Stimulated activated CD4-positive, alpha-beta T cell treated with anti-CD3 and anti-CD28 coated beads, Interleukin-15, amount 100 ng/mL, for 1 hour (primary cell): Measurements from ENCODE around the gene HSD17B2.

Source experiments
- DNase-seq, 2 donors: peaks; one replicate each; pipeline ENCODE4 v3.0.0-alpha.2; 2020; ENCODE audit warnings: low read depth in 1 of 2, low spot score in 1 of 2

HSD17B2 gene

DNA sequence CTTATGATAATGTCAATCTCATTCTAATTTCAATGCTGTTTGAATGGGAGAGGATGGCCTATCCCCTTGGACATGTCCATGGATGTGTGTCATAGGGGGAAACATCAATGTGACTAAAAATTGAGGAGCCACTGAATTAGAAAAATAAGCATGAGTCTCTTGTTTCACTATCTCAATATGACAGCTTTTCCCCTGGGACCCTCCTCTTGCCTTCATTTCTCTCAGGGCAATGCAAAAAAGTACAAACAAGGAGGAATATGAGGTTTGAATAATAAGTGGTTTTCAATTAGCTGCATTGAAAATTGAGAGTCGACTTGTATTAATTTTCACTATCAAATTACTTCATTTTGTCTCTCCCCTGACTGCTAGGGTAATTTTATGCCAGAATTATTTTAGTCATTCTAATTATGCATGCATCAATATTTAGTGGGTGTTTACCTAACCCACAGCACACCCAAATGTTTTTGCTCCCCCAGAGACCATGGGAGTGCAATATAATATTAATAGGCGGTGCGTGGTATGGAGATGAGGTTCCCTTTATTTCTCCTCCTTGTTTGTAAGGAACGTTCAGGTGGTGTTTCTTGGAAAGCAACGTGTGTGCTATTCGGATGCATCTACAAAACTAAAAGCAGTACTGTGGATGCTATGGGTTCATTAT is 17.0 kb upstream of the HSD17B2 start:
- no peak for DNase-seq

DNA sequence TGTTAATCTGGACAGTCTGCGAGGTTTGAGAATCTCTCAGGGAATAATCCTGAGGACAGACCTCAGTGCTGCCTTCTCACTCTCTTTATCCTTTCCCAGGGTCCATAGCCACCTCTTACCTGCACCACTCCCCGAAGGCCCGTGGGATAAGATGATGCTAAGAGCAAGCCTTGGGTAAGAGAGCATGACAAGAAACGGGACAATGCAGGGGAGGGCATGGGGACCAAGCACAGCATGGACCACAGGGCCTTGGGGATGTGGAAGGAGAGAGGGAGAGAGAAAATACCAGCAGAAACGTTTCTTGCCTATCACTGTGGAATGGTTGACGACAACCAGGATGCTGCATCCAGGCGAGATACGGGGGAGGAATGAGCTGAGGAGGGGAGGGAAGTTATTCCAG is 15.5 kb upstream of the HSD17B2 start:
- DNase-seq, result no peak

DNA sequence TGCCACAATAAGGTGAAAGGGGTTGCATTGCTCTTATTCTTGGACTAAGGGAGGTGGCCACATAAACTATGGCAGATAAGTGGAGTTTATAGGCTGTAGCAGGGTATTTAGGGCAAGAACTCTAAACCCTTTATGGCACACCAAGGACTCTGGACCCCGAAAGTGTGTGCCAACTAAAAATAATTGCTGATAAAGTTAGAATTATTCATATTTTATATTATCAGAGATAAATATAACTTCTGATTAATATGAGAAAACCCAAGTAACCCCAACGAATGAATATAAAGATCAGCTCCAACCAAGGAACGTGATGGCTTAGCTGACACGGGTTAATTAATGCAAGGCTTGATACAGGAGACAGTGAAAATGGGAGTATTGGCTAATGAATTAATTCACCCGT is 15.0 kb upstream of the HSD17B2 start:
- no peak for DNase-seq

DNA sequence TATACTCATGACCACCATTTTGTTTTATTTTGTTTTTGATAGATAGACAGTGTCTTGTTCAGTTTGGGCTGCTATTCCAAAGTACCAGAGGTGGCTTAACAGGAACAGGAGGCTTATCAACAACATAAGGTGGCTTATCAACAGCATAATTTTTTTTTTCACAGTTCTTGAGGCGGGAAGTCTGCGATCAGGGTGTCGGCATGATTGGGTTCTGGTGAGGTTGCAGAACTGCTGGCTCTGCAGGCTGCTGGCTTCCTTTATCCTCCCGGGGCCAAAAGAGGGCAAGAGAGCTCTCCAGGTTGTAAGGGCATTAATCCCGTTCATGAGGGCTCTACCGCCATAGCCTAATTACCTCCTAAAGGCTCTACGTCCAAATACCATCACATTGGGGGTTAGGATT is 11.8 kb upstream of the HSD17B2 start:
- DNase-seq, result no peak

DNA sequence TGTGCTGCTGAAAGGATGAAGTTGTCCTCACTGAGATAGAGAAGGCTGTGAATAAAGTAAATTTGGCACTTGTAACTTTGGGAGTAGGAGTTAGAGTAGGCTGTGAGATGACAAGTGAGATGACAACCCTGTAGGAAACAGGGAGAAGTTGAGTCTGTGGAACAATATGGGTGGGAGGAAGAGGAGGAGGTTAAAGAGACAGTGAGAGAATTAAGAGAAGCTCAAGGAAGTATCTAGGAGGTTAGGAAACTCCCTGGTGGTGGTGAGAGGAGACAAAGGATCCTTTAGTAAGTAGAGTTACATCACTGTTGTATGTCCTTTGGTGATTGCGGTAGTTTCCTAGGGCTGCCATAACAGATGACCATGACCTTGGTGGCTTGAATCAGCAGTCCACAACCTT is 10.7 kb upstream of the HSD17B2 start:
- no peak for DNase-seq

DNA sequence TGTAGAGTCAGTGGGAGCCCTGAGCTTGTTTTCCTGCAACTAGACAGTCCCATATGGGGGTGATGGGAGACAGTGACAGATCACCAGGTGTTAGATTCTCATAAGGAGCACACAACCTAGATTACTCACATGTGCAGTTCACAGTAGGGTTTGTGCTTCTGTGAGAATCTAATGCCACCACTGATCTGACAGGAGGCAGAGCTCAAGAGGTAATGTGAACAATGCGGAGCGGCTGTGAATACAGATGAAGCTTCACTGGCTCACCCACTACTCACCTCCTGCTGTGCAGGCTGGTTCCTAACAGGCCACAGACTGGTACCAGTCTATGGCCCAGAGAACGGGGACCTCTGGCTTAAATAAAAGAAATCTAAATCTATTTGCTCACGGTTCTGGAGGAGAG is 10.2 kb upstream of the HSD17B2 start:
- no peak for DNase-seq

DNA sequence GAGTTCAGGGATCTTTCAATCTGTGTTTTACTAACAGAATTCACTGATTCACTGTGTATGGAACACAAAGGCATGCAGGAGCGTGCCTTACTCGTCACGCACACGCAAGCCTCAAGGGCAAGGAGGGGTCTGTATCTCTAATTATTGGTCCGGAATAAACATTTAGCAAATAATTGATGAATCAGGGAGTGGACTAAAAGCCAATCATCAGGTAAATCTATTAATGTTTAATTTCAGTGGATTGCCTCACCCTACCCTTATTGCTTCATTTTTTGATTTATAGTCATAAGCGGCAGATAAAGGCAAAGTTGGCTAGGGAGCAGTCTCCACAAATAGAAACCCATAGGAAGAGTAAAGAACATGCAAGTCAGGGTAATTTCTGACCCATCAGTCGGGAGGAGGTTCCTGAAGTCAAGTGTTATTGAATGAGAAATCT is 7.4 kb upstream of the HSD17B2 start:
- no peak for DNase-seq

DNA sequence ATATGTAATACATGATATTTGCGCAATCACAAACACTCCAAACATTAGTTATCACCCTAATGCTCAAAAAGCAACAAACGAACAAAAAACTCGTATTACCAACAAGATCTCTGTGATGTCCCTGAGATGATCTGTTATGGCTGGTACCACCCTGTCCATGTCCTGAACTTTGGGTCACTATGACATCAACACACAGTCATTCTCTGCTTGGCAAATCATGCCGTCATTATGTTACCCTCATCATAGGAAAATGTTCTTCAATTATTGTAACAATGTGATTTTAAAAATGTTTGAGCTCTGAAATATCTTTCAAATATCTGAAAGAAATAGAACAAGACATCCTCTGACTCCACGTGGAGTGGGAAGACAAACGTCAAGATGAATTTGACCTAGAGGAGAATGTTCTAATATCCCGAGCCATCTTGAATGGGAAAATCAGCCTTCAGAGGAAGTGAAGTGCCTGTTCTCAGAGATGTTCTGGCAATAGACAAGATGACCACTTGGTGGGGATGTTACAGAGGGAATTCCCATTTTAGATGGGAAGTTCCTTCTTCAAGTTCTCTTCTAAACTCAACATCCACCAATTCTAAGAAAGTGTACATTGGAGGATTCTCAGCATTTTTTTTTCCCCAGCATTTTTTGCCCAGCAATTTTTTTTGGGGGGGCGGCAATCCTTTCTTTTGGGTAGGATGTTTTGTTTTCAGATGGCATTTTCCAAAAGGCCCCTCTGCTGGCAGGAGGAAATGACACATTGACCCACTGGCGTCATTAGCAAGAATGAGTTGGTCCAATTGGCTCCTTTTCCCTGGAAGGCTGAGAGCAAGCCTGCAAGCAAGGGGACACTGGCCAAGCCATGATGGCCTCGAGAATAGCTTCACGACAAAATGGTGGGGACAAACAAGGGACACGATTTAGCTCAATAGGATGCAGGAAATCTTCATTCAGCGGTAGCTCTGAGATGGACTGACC is 3.7 kb upstream of the HSD17B2 start:
- DNase-seq, result no peak

DNA sequence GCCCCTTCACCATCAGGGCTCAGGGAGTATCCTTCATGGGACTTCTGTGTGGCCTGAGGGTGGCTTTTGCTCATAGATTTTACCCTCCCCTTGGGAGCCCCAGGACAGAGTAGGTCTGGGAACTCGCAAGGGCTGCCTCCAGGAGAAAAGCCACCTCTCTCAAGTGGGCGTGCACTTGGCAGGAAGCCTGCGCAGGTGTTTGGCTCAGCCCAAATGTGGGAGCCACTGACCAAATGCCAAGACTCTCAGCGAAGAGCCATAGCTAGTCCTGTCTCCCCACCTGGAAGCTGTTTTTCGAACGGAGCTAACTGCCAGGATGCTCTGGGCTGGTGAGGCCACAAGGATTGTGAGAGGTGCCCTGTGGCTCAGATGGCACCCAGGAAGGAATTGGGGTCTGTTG is 2.0 kb upstream of the HSD17B2 start:
- no peak for DNase-seq

DNA sequence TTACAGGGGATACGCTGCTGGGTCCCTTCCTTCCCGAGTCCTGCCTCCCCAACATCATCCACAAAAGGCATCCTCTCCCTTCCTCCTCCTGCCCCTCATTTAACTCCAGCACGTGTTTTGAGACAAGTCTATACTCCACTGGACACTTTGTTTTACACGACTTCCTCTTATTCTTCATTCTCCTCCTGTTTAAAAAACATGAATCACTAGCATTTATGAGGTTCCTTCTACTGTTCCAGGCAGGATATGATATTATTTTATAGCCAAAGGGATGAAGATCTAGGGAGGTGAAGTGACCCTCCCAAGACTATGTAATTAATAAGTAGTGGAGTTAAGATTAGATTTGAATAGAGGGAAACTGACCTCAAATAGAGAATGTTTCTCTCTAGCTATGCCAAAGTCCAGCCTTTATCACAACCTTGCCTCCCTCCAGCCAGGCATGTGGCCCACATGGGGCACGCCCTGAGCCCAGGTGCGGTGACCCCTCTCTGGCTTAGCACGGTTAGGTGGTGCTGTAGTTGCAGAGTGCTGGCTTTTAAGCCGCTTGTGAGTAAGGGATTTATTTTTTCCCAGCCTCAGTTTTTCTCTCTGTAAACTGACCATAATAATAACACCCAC is 1.3 kb upstream of the HSD17B2 start:
- DNase-seq, result no peak

DNA sequence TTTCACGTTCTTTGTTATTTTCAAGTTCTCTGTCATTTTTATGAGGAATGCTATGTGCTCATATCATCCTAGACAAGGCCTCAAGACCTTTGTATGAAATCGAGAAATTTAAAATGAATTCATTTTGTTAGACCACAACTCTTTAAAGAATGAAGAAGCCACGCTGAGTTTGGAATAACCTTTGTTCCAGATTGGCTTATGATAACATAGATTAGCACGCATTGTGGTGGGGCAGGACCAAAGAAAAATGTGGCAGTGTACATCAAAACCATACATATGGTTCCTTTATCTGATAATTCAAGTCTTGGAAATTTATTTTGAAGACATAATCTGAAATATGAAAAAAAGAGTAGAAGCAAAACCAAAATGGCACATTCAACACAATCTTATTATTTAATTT is 2.2 kb downstream of the HSD17B2 start:
- DNase-seq, result no peak

DNA sequence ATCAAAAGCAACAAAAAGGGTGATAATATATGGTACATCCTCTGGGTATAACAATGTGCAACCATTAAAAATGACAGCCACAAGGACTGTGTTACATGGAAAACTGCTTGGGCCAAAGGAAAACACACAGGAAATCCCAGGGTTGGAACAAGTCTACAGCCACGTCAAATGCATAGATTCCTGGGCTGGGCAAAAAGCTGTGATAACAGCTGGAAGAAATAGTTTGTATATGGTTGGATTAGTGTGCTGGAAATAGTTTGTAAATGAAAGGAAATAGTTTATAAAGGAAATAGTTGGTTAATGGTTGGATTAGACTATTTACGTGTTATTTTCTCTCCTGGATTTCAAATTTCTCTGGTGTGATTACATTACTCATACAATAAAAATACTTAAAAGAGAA is 2.6 kb downstream of the HSD17B2 start:
- DNase-seq, result no peak

DNA sequence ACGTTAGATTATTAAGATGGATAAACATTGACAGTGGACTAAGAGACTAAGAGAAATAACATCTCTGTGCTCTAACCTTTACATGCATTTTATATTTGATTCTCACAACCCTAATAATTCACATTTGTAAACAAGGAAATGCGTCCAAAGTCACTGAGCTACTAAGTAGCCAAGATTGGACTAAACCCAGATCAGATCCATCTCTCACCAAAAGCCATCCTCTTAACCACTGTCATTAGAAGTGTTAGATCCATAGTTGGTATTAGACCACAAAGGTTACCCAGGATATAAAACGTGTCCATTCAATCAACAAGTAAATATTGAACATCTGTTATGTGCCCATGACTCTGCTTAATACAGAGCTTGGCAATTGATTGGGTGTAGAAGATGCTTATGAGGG is 5.2 kb downstream of the HSD17B2 start:
- DNase-seq, result no peak

DNA sequence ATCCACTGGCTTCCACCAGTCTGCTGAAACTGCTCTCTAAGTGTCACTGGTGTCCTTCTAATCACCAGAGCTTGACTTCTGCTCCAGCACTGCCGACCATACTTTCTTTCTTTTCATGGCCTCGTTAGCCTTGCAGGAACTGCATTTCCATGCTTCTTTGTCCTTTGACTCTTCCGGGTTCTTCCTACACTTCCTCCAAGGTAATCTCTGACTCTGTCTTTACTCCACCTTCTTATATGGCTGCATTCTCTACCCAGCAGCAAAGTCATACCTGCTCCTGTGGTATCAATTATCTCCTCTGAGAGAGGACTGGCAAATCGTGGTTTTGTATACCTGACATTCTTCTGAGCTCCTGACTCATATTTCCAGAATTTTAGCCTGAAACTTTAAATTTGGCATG is 6.5 kb downstream of the HSD17B2 start:
- DNase-seq, result no peak

DNA sequence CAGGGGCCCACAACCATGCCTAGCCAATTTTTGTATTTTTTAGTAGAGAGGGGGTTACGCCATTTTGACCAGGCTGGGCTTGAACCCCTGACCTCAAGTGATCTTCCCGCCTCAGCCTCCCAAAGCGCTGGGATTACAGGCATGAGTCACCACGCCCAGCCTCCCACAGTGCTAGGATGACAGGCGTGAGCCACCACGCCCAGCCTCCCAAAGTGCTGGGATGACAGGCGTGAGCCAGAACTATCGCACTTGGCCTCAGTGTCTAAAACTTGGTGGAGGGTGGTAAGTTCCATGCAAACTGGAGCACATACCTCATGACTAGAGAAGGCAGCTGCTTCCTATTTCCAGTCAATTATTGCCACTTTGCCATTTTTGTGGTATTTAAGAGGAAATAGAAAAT is 7.1 kb downstream of the HSD17B2 start:
- DNase-seq, result no peak

DNA sequence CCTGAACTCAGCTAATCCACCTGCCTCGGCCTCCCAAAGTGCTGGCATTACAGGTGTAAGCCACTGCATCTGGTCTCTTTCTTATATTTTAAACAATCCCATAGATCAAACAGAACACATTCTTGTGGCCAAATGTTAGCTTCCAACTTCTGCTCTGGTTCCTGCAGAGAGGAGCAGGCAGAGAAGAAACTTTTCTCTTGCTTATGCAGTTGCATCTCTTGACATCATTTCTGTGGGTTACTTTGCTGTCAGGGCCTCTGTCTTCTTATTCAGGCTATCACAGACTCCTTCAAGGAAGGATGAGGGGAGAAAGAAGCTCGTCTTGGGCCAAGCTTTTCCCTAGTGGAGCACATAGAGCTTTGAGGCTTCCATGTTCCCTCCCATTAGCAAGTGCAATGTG is 7.8 kb downstream of the HSD17B2 start:
- DNase-seq, result no peak

DNA sequence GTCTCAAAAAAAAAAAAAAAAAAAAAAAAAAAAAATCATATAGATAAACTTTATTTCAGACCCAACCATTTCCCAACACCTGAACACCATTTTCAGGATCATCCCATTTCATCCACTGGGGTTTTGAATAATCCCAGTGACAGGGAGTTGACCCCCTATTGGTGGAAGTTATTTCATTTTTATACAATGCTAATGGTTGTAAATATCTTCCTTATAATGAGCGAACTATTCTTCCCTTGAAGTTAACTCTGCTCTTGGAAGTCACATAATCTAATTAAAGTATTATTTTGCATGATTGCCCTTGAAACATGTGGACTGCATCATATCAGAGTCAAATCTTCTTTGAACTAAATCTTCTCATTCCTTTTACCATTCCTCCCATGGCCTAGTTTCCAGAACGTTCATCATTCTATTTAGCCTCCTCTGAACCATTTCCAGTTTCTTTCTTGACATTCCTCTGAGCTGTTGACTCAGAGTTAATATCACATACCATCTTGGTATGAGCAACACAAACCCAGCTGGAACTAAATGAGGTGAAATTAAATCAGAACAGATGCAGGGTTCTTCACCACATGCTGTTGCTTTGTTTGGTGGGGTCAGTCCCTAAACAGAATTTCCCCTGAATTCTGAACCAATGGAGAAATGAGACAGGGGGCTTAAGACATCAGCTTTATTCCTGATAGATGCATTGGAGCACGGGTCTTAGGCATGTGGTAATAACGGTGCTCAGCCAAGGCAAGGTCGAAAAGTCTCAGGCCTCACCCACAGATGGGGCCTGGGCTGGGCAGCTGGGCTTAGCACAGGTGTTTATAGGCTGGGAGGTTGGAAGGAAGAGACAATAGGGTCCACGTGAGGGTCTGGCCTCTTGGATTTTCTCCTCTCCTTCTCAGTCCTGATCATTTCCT is 8.9 kb downstream of the HSD17B2 start:
- no peak for DNase-seq

DNA sequence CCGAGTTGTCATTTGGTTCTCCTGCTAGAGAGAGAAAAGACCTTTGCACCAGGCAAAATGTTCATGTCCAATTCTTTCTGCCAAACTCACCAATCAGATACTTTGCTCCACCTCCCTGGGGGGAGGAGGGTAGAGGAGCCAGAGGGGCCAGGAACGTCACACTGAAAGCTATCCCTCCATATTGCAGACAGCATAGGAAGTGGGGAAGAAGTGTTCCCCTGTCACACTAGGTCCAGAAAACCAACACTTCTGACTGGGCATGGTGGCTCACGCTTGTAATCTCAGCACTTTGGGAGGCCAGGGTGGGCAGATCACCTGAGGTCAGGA is 9.5 kb downstream of the HSD17B2 start:
- no peak for DNase-seq

DNA sequence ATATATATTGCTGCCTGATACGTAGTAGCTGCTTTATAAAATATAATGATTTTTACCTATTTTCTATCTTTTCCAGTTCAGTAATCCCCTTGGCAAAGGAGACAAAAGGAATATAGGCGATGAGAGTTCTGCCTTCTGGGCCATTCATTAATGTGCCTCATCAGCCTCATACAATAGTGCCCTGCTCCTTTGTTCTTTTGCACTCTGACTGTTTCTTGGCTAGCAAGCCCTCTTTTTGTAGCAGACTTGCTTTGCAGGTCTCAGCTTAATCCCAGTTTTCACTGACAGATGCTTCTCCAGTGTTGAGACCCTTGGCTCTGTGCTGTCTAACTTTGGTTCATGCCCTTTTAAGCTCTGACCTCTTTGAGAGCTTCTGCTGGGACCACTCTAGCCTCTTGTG is 10.4 kb downstream of the HSD17B2 start:
- no peak for DNase-seq

DNA sequence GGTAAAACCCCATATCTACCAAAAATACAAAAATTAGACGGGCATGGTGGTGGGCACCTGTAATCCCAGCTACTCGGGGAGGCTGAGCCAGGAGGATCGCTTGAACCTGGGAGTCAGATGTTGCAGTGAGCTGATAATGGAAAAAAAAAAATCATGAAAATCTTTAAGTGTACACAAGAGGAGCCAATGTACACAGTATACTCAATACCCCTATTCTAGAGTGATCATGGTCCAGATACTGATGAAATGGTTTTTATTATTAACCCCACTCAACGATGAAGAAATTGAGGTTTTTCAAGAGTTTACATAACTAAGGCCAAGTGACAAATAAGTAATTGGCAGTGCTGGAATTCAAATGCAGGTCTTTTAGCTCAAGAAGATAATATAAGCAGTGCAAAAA is 11.5 kb downstream of the HSD17B2 start:
- DNase-seq, result no peak

DNA sequence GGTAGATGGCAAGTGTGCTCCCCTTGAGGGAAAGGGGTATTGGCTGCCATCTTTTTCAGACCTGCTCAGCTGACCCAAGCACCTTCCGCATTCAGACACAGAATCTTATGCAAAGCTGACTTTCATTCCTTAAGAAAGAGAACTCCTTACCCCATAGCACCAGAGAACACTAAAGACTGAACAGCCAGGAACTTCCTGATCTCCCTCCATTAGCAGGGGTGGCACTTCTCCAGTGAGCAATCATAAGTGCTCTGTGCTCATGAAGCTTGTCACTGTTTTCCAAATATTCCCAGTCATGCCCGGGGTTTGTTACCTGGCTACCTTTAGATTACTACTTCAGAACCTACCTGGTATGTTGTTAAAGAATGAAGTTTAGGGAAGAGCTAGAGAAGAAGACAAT is 11.9 kb downstream of the HSD17B2 start:
- no peak for DNase-seq
